DMS53 treated with DMSO at 0.1 percent for 48 hours (cell line): ENCODE data around the gene SLC26A2.

ENCODE experiments used
- DNase-seq: peaks from one replicate; lab custom pipeline; 2025; ENCODE audit not compliant: unreplicated experiment; lab: John Stamatoyannopoulos, UW

SLC26A2 gene

GRCh38 chr5:150035139-150035895, 74.8 kb downstream of the SLC26A2 start:
- no peak for DNase-seq

- DNase-seq: no peak
Observed at GRCh38 chr5:150036513-150036912, 76.0 kb downstream of the SLC26A2 start.
